GM19193 (cell line): ENCODE results near the gene CECR2.

Source experiments
- POLR2A ChIP-seq: IDR thresholded peaks from 4 replicates; pipeline ENCODE4 v1.6.1; 2011; ENCODE audit not compliant: insufficient read depth, insufficient read length; ENCODE audit errors: extremely low read depth

The CECR2 gene

GRCh38 chr22:17460895-17461294, 91.6 kb downstream of the CECR2 start:
- no peak for TF ChIP-seq POLR2A

- no peak for TF ChIP-seq POLR2A
These were observed 101.7 kb downstream of the CECR2 start for GRCh38 chr22:17470880-17471500.

- no peak for TF ChIP-seq POLR2A
These were observed 102.8 kb downstream of the CECR2 start for GRCh38 chr22:17471886-17472535.

DNA sequence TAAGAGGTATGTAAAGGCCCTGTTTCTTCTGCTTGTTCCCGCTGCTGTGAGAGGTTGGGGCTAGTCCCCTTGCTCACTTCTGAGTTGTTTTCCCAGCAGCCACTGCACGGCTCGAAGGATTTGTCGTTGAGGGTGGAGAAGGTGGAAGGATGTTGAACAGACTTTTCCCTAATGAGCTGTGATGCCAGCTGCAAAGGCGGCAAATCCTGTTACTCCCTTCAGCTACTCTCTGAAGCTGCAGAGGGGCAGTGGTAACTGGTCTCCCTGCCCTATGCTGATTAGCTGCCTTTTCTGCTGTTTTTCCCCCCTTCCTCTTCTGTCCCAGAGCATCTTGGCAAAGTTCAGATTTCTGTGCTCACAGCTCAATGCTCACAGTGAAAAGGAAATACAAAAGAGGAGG, 103.7 kb downstream of the CECR2 start:
- no peak for TF ChIP-seq POLR2A

DNA sequence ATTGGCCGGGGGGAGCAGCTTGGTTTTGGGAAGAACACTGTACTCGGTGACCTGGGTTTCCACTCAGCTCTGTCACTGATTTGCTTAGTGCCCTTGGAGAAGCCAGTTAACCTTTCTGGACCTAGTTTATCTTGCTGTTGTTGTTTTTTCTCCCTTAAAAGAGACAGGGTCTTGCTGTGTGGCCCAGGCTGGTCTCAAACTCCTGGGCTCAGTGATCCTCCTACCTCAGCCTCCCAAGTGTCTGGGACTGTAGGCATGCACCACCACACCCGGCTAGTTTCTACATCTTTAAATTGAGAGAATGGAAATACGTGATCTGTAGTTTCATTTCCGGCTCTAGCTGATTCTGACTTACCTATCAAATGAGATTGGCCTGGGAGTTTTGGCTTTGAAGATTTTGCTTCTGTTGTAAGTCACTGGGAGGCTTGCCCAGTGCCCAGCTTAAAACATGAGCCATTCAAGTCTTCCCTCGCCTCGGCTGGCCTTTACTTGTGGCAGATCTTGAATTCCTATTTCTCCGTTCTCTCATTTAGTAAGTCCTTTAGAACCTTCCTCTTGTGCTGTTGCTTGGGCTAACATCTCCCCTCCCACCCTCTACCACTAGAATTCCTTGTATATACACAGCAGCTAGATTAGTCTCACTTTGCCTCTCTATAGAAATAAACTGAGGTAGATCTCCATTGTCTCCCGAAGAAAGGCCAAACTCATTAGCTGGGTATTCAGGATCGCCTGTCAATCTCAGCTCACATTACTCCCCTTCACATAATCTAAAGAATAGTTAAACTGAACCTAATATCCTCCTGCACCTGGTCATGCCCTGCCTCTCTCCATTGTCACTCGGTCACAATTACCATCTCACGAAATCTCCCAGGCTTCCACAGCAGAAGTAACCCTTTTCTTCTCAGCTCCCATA, 106.3 kb downstream of the CECR2 start:
- no peak for TF ChIP-seq POLR2A

- TF ChIP-seq POLR2A = no peak
These were observed 107.6 kb downstream of the CECR2 start for GRCh38 chr22:17476838-17477237.

DNA sequence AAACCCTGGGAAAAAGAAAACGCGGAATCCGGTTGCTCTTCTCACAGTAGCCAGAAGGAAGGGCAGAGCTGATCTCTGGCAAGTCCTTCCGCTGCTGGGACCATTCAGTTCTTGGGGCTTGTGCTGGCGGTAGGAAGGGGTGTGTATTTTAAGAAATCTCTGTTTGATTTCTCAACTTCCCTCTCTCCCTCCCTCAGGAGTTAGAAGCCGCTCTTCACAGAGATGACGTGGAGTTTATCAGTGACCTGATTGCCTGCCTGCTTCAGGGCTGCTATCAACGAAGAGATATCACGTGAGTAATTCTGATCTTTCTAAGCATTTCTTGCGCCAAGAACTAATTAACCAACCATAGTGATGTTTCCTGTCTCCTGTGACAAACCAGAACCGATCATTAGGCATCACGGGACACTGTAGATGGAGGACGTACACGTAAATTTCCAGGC, 108.2 kb downstream of the CECR2 start:
- TF ChIP-seq POLR2A = no peak

DNA sequence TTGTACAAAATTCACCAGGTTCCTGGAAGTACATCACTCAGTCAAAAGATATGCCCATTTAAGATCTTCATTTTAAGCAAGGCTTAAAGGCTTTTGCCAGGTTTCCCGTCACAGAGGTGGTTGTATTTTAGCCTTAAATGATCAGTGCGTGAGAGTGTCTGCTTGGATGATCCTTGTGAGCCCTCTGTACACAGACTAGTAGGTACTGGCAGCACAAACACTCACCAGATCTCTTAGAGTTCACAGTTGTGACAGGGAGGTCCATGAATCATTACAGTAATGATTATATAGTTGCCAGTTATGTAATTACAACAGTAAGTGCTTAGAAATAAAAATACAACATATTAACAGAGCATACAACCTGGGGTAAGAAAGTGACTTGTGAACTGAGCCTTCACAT, 109.9 kb downstream of the CECR2 start:
- no peak for TF ChIP-seq POLR2A

GRCh38 chr22:17481424-17481823, 112.2 kb downstream of the CECR2 start:
- no peak for TF ChIP-seq POLR2A

- no peak for TF ChIP-seq POLR2A
These were observed 114.6 kb downstream of the CECR2 start for GRCh38 chr22:17483688-17484372.

GRCh38 chr22:17484608-17485007, 115.3 kb downstream of the CECR2 start:
- TF ChIP-seq POLR2A = no peak

DNA sequence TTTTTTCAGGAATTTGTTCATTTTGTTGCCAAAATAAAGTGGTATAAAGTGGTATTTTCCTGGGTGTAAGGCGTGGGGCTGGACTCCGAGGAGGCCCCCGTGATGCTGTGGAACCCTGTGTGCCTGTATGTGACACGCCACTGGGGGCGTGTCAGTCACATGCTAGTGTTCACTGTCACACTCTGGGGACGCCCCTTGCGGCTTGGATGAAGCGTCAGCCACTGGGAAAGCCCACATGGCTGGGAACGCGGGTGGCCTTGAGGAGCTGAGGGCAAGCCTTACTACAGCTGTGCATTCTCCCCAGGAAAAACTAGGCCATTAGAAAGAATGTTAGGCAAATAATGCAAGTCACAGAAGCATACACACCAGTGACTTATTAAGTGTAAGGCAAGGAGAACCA, 117.1 kb downstream of the CECR2 start:
- no peak for TF ChIP-seq POLR2A

GRCh38 chr22:17486719-17487118, 117.5 kb downstream of the CECR2 start:
- no peak for TF ChIP-seq POLR2A

- no peak for TF ChIP-seq POLR2A
These were observed 119.8 kb downstream of the CECR2 start for GRCh38 chr22:17489101-17489500.

DNA sequence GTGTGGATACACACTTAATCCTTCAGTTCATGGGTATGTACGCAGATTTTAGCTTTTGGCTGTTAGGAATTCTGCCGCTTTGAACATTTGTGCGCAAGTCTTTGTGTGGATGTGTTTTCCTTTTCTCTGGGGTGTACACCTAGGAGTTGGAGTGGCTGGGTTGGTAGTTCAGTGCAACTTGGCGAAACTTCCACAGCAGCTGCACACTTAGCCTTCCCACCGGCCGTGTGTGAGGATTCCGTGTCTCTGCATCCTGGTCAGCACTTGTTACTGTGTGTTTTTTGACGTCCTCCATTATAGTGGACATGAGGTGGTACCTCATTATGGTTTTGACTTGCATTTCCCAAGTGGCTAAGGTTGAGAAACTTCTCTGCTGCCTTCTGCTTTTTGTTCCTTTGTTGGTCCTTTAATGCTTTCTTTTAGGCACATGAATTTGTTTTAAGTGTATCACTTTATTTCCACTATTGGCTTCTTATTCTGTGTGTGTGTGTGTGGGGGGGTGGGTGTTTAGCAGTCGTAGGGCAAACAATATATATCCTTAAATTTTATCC, 121.9 kb downstream of the CECR2 start:
- TF ChIP-seq POLR2A = no peak
